ENCODE data around the gene USP48.

GRCh38 chr1:21794656-21795055 is 11.7 kb upstream of the USP48 start:
- no peak for TF ChIP-seq HDAC6 (IDR thresholded peaks at IDR 0.05; ENCODE audit: low read depth, low read length)
- no peak for TF ChIP-seq HOXA3 (CRISPR knock-in tag; IDR thresholded peaks at IDR 0.05)
- TF ChIP-seq NR2C2 (CRISPR knock-in tag; IDR thresholded peaks at IDR 0.05; ENCODE audit: borderline replicate concordance) = no peak
- TF ChIP-seq TFAP4 (IDR thresholded peaks at IDR 0.05; ENCODE audit: borderline replicate concordance, low read depth) = no peak
- TF ChIP-seq KMT2B (CRISPR knock-in tag; IDR thresholded peaks at IDR 0.05) = no peak
- TF ChIP-seq, protein P1, sequence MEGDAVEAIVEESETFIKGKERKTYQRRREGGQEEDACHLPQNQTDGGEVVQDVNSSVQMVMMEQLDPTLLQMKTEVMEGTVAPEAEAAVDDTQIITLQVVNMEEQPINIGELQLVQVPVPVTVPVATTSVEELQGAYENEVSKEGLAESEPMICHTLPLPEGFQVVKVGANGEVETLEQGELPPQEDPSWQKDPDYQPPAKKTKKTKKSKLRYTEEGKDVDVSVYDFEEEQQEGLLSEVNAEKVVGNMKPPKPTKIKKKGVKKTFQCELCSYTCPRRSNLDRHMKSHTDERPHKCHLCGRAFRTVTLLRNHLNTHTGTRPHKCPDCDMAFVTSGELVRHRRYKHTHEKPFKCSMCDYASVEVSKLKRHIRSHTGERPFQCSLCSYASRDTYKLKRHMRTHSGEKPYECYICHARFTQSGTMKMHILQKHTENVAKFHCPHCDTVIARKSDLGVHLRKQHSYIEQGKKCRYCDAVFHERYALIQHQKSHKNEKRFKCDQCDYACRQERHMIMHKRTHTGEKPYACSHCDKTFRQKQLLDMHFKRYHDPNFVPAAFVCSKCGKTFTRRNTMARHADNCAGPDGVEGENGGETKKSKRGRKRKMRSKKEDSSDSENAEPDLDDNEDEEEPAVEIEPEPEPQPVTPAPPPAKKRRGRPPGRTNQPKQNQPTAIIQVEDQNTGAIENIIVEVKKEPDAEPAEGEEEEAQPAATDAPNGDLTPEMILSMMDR (CRISPR knock-in tag; IDR thresholded peaks at IDR 0.05) = no peak
- TF ChIP-seq TCF7L2 (IDR thresholded peaks at IDR 0.05; ENCODE audit: low read depth, low read length) = no peak
- no peak for TF ChIP-seq HNRNPUL1 (IDR thresholded peaks at IDR 0.05; ENCODE audit: low read depth, low read length)
- no peak for TF ChIP-seq HDAC2 (CRISPR knock-in tag; IDR thresholded peaks at IDR 0.05)
- no peak for TF ChIP-seq NR1H2 (CRISPR knock-in tag; IDR thresholded peaks at IDR 0.05; ENCODE audit: borderline replicate concordance, low read depth)
- no peak for TF ChIP-seq FOXJ3 (CRISPR knock-in tag; IDR thresholded peaks at IDR 0.05; ENCODE audit: borderline replicate concordance)
- TF ChIP-seq ZSCAN21 (CRISPR knock-in tag; IDR thresholded peaks at IDR 0.05; ENCODE audit: borderline replicate concordance) = no peak
- no peak for TF ChIP-seq ZNF441 (CRISPR knock-in tag; IDR thresholded peaks at IDR 0.05; ENCODE audit: borderline replicate concordance)
- no peak for TF ChIP-seq ZNF282 (IDR thresholded peaks at IDR 0.05; ENCODE audit: partially characterized antibody)
